ENCODE results near the gene EFEMP2.

Gene EFEMP2

GRCh38 chr11:65885231-65885630 is 12.6 kb upstream of the EFEMP2 start:
- DNase-seq (ENCODE audit: low read depth) = no peak

- DNase-seq (ENCODE audit: low read depth) = peak; percentile 56
These were observed 12.1 kb upstream of the EFEMP2 start for GRCh38 chr11:65884716-65885092.

- DNase-seq (ENCODE audit: low read depth) = no peak
These were observed 11.5 kb upstream of the EFEMP2 start for GRCh38 chr11:65883786-65884715.

GRCh38 chr11:65883058-65883761 is 10.6 kb upstream of the EFEMP2 start:
- no peak for DNase-seq (ENCODE audit: low read depth)

GRCh38 chr11:65882120-65883057 is 9.8 kb upstream of the EFEMP2 start:
- DNase-seq (ENCODE audit: low read depth) = no peak

- no peak for DNase-seq (ENCODE audit: low read depth)
These were observed 8.3 kb upstream of the EFEMP2 start for GRCh38 chr11:65880844-65881421.

GRCh38 chr11:65880027-65880426 is 7.4 kb upstream of the EFEMP2 start:
- DNase-seq (ENCODE audit: low read depth) = no peak

GRCh38 chr11:65879617-65880016 is 7.0 kb upstream of the EFEMP2 start, which contains the start of gene CTSW:
TSS of gene CTSW (plus strand) at chr11:65879837. CDS start at chr11:65879855, 18 bp downstream.
- DNase-seq (ENCODE audit: low read depth) = no peak

- peak; percentile 91 for DNase-seq (ENCODE audit: low read depth)
These were observed 937 bp upstream of the EFEMP2 start for GRCh38 chr11:65873318-65874156.

GRCh38 chr11:65871811-65872548 is 620 bp downstream of the EFEMP2 start:
- DNase-seq (ENCODE audit: low read depth) = peak; percentile 54

- no peak for DNase-seq (ENCODE audit: low read depth)
These were observed 1.6 kb downstream of the EFEMP2 start for GRCh38 chr11:65870706-65871681.

- no peak for DNase-seq (ENCODE audit: low read depth)
These were observed 2.3 kb downstream of the EFEMP2 start for GRCh38 chr11:65870307-65870658.

GRCh38 chr11:65869643-65870306 is 2.8 kb downstream of the EFEMP2 start:
- DNase-seq (ENCODE audit: low read depth) = no peak

GRCh38 chr11:65868907-65869306 is 3.7 kb downstream of the EFEMP2 start:
- DNase-seq (ENCODE audit: low read depth) = no peak

GRCh38 chr11:65868076-65868667 is 4.4 kb downstream of the EFEMP2 start:
- DNase-seq (ENCODE audit: low read depth) = no peak

- DNase-seq (ENCODE audit: low read depth) = no peak
These were observed 5.1 kb downstream of the EFEMP2 start for GRCh38 chr11:65867284-65868071.

Data from iris pigment epithelial cell (primary cell).